Measurements from ENCODE around the gene TMEM247. TPM values are rescaled to one million over a fixed set of nuclear protein-coding genes. Genes with fewer than 3 reads are reported as not detected.

TMEM247 gene
- total RNA-seq, 4 donors from 2014 or later = not detected

- intact Hi-C loops (cut with DNase I; ENCODE audit: low total_unique reads) (no loop called here), in situ Hi-C loops (cut with MboI; ENCODE audit: low pct_ligation_motif_present in 1 of 4, low pct_unique_long_range_greater_than_20kb in 1 of 4, low sequenced_read_pairs in 3 of 4) (no loop called here)
- no peak overlapping the region for H3K4me3 ChIP-seq
- peaks cover 0 to 3% (median 0%) of the 10 kb centered on the region in 4 donors for H3K4me1 ChIP-seq
- H3K9me3 ChIP-seq = no peaks in the 10 kb centered on the region
- no peak overlapping the region for H3K27ac ChIP-seq
- TF ChIP-seq, protein P1, sequence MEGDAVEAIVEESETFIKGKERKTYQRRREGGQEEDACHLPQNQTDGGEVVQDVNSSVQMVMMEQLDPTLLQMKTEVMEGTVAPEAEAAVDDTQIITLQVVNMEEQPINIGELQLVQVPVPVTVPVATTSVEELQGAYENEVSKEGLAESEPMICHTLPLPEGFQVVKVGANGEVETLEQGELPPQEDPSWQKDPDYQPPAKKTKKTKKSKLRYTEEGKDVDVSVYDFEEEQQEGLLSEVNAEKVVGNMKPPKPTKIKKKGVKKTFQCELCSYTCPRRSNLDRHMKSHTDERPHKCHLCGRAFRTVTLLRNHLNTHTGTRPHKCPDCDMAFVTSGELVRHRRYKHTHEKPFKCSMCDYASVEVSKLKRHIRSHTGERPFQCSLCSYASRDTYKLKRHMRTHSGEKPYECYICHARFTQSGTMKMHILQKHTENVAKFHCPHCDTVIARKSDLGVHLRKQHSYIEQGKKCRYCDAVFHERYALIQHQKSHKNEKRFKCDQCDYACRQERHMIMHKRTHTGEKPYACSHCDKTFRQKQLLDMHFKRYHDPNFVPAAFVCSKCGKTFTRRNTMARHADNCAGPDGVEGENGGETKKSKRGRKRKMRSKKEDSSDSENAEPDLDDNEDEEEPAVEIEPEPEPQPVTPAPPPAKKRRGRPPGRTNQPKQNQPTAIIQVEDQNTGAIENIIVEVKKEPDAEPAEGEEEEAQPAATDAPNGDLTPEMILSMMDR (IDR thresholded peaks at IDR 0.05) = no peak
- no peaks in the 10 kb centered on the region for H3K36me3 ChIP-seq
- no peak for DNase-seq
- H3K27me3 ChIP-seq = no peaks in the 10 kb centered on the region
- WGBS, 2 donors (ENCODE audit: low coverage in 1 of 2) = 76 to 83% methylated on average over 3 to 7 of the region's 7 CpGs
Measured at GRCh38 chr2:46530639-46531038, 51.3 kb downstream of the TMEM247 start.

GRCh38 chr2:46531863-46532262 lies 52.5 kb downstream of the TMEM247 start:
- peaks cover 0 to 3% (median 0%) of the 10 kb centered on the region in 4 donors for H3K4me1 ChIP-seq
- TF ChIP-seq, protein P1 (IDR thresholded peaks at IDR 0.05) = no peak
- no peak for TF ChIP-seq POLR2A (IDR thresholded peaks at IDR 0.05)
- no peak for TF ChIP-seq POLR2AphosphoS5 (IDR thresholded peaks at IDR 0.05)
- TF ChIP-seq EP300 (IDR thresholded peaks at IDR 0.05; ENCODE audit: low read depth) = no peak
- no peak for DNase-seq
- no peak overlapping the region for H3K27ac ChIP-seq
- no peak overlapping the region for H3K4me3 ChIP-seq
- H3K9me3 ChIP-seq = no peaks in the 10 kb centered on the region
- in situ Hi-C loops (cut with MboI; ENCODE audit: low pct_ligation_motif_present in 1 of 4, low pct_unique_long_range_greater_than_20kb in 1 of 4, low sequenced_read_pairs in 3 of 4) (no loop called here), intact Hi-C loops (cut with DNase I; ENCODE audit: low total_unique reads) (no loop called here)
- H3K27me3 ChIP-seq = no peaks in the 10 kb centered on the region
- no peaks in the 10 kb centered on the region for H3K36me3 ChIP-seq

Small RNA genes within 50 kb of the gene (small RNA-seq; reads per million reads assigned to genes)
- 0 reads per million in 4 donors for gene RN7SL817P

Other genes with a start within 250 kb of the TMEM247 start
- 100 to 1,000 TPM; 102 to 260 (median 167) TPM for gene EPAS1, start 182.2 kb upstream of the TMEM247 start, total RNA-seq
- 10 to 100 TPM in 3 of 4 donors, 1 to 10 TPM in 1; 8.2 to 58.1 (median 41.6) TPM for gene RHOQ, start 62.9 kb downstream of the TMEM247 start, total RNA-seq
- 1 to 10 TPM in 3 of 4 donors, not detected in 1; 1.2 to 3.2 (median 2.2) TPM for gene ATP6V1E2, start 63.0 kb downstream of the TMEM247 start, total RNA-seq
- 10 to 100 TPM in 2 of 4 donors, 1 to 10 TPM in 2; 4.6 to 38.1 (median 14.4) TPM for gene PIGF, start 137.5 kb downstream of the TMEM247 start, total RNA-seq
- 10 to 100 TPM in 3 of 4 donors, 1 to 10 TPM in 1; 6.0 to 18.1 (median 14.7) TPM for gene CRIPT, start 137.7 kb downstream of the TMEM247 start, total RNA-seq
- 10 to 100 TPM; 18.7 to 28.7 (median 21.9) TPM for gene SOCS5, start 219.7 kb downstream of the TMEM247 start, total RNA-seq